K562 (cell line): ENCODE measurements around the gene METTL25B. TPM values are rescaled to one million over a fixed set of nuclear protein-coding genes. Genes with fewer than 3 reads are reported as not detected.

Source experiments
- ARHGAP35 ChIP-seq: fragments of 450-650 bp; IDR thresholded peaks from 2 replicates; pipeline ENCODE4 v1.6.1; 2018; ENCODE audit not compliant: partially characterized antibody
- DIDO1 ChIP-seq: fragments of 450-650 bp; IDR thresholded peaks from 2 replicates; pipeline ENCODE4 v1.6.1; 2016; ENCODE audit warnings: low read depth, missing biosample characterization, missing genetic modification characterization
- DNMT1 ChIP-seq: fragments of 450-650 bp; IDR thresholded peaks from 2 replicates; pipeline ENCODE4 v1.6.1; 2016; ENCODE audit warnings: antibody characterized with exemption, mild to moderate bottlenecking
- E2F5 ChIP-seq: sonication (generic); formaldehyde crosslinking; IDR thresholded peaks from 2 replicates; pipeline ENCODE4 v1.8.0; 2022; ENCODE audit warnings: mild to moderate bottlenecking, missing genetic modification reagents
- ERF ChIP-seq: fragments of 450-650 bp; formaldehyde crosslinking; IDR thresholded peaks from 2 replicates; pipeline ENCODE4 v1.4.0; 2020; ENCODE audit warnings: mild to moderate bottlenecking, mixed read lengths
- FOXP4 ChIP-seq: sonication (generic); formaldehyde crosslinking; IDR thresholded peaks from 2 replicates; pipeline ENCODE4 v1.8.0; 2022; ENCODE audit warnings: mild to moderate bottlenecking, missing genetic modification reagents, borderline replicate concordance
- GABPB2 ChIP-seq: fragments of 250-450 bp; sonication (Bioruptor Pico); conservative IDR thresholded peaks from 2 replicates; pipeline ENCODE4 v1.5.1; 2021; ENCODE audit warnings: mild to moderate bottlenecking
- KLF6 ChIP-seq: fragments of 250-450 bp; sonication (Bioruptor Pico); IDR thresholded peaks from 2 replicates; pipeline ENCODE4 v1.4.0; 2020; ENCODE audit warnings: mild to moderate bottlenecking, moderate library complexity, borderline replicate concordance
- NCOA1 ChIP-seq: fragments of 450-650 bp; IDR thresholded peaks from 2 replicates; pipeline ENCODE4 v1.6.1; 2016; ENCODE audit warnings: low read depth
- OTX1 ChIP-seq: fragments of 450-650 bp; formaldehyde crosslinking; IDR thresholded peaks from 2 replicates; pipeline ENCODE4 v1.4.0; 2022; ENCODE audit warnings: mild to moderate bottlenecking
- PHF8 ChIP-seq: fragments of 200-600 bp; sonication (generic); IDR thresholded peaks from 2 replicates; pipeline ENCODE4 v1.6.1; 2012; ENCODE audit warnings: mixed run types, mild to moderate bottlenecking, inconsistent platforms, low read length, moderate library complexity, borderline replicate concordance
- PURB ChIP-seq: sonication (generic); formaldehyde crosslinking; IDR thresholded peaks from 2 replicates; pipeline ENCODE4 v1.9.0; 2021; ENCODE audit warnings: low read depth, mild to moderate bottlenecking, missing genetic modification reagents
- RB1 ChIP-seq: fragments of 450-650 bp; IDR thresholded peaks from 2 replicates; pipeline ENCODE4 v1.6.1; 2017; ENCODE audit warnings: low read depth, mild to moderate bottlenecking
- RFX7 ChIP-seq: fragments of 250-450 bp; sonication (Bioruptor Pico); IDR thresholded peaks from 2 replicates; pipeline ENCODE4 v1.5.1; 2021; ENCODE audit warnings: mild to moderate bottlenecking
- TAF15 ChIP-seq: fragments of 200-400 bp; formaldehyde crosslinking; IDR thresholded peaks from 2 replicates; pipeline ENCODE4 v1.6.1; 2017; ENCODE audit warnings: mild to moderate bottlenecking, low read depth, low read length, moderate library complexity
- YY1 ChIP-seq, 3 experiments: IDR thresholded peaks; 2 replicates each; pipeline ENCODE4 v1.6.1; 2011; ENCODE audit warnings: low read length in 2 of 3, mild to moderate bottlenecking in 2 of 3, moderate library complexity in 2 of 3, borderline replicate concordance in 1 of 3, control low read depth in 1 of 3, low read depth in 1 of 3; ENCODE audit not compliant: insufficient read depth in 3 of 3, insufficient replicate concordance in 2 of 3, control insufficient read depth in 1 of 3, insufficient read length in 1 of 3; ENCODE audit errors: extremely low read depth in 1 of 3
- ZNF3 ChIP-seq: fragments of 250-450 bp; sonication (Bioruptor Pico); IDR thresholded peaks from 2 replicates; pipeline ENCODE4 v1.5.0; 2021; ENCODE audit warnings: mild to moderate bottlenecking, moderate library complexity
- ZNF511 ChIP-seq: sonication (generic); formaldehyde crosslinking; IDR thresholded peaks from 2 replicates; pipeline ENCODE4 v1.8.0; 2022; ENCODE audit warnings: mild to moderate bottlenecking, missing genetic modification reagents
- ZNF512 ChIP-seq: IDR thresholded peaks from 2 replicates; pipeline ENCODE4 v1.6.1; 2016; ENCODE audit warnings: missing genetic modification characterization, missing compliant biosample characterization
- ZNF740 ChIP-seq, 3 experiments: fragments of 200-800 bp in 1 of 3; sonication (Bioruptor generic) in 1 of 3; sonication (generic) in 1 of 3; formaldehyde crosslinking in 1 of 3; IDR thresholded peaks; 2 replicates each; pipeline versions ENCODE4 v1.6.1 to v1.8.0; 2016 to 2022; ENCODE audit warnings: mild to moderate bottlenecking in 2 of 3, missing compliant biosample characterization in 2 of 3, missing genetic modification characterization in 2 of 3, missing genetic modification reagents in 1 of 3
- polyA plus RNA-seq, 8 experiments: library from polyadenylated mRNA; depleted of rRNA in 4 of 8; stranded (reverse) in 5 of 8; unstranded in 3 of 8; fragments of >200 nt; fragmentation: Nextera tagmentation in 2 of 8; fragmentation: Illumina TruSeq in 1 of 8; extraction: Ambion mirVana in 2 of 8; extraction: Trizol in 1 of 8; gene quantifications; 2 replicates each; pipeline versions ENCODE4 v1.2.1 to v1.2.3, GENCODE V29; 2011 to 2014; ENCODE audit warnings: inconsistent platforms in 1 of 8, missing spikeins in 1 of 8
- total RNA-seq, 7 experiments: library from RNA; depleted of rRNA in 6 of 7; stranded (reverse); fragments of >200 nt in 6 of 7; fragmentation: Illumina TruSeq in 2 of 7; extraction: Trizol in 2 of 7; gene quantifications; 2 replicates each; pipeline versions ENCODE4 v1.2.1 to v1.2.3, GENCODE V29; 2011 to 2021; ENCODE audit warnings: low replicate concordance in 1 of 7

METTL25B gene
- total and polyA plus RNA-seq, 9 of the 15 experiments (the other 6 are each of a cell fraction or from before 2014, with no cell fraction given) = 7.7 to 48.3 (median 33.1) TPM

- TF ChIP-seq E2F5 (no peak), ZNF740 (CRISPR knock-in tag; IDR thresholded peaks at IDR 0.05) (no peak), ZNF740 (tag; IDR thresholded peaks at IDR 0.05) (peak; percentile 64 to 91), KLF6 (CRISPR knock-in tag) (peak; percentile 82), RB1 (no peak), YY1 (IDR thresholded peaks at IDR 0.05; ENCODE audit: borderline replicate concordance in 1 of 3, control insufficient read depth in 1 of 3, extremely low read depth in 1 of 3, insufficient read depth in 3 of 3, insufficient read length in 1 of 3, insufficient replicate concordance in 2 of 3, low read depth in 1 of 3, low read length in 2 of 3) (peak in 1 of 3 experiments; percentile 13), ZNF3 (CRISPR knock-in tag) (no peak), ERF (CRISPR knock-in tag) (no peak), TAF15 (no peak), FOXP4 (CRISPR knock-in tag) (peak; percentile 59; the same call in 1 of the 2 replicates), ZNF511 (CRISPR knock-in tag) (no peak), DIDO1 (tag) (no peak), RFX7 (peak; percentile 52; the same call in 1 of the 2 replicates), GABPB2 (CRISPR knock-in tag) (no peak; the same call in 1 of the 2 replicates), ZNF512 (no peak), OTX1 (no peak), NCOA1 (no peak), ARHGAP35 (no peak), PHF8 (peak; percentile 31; the same call in 1 of the 2 replicates), DNMT1 (no peak), PURB (CRISPR knock-in tag) (no peak)
Observed at GRCh38 chr1:156693848-156694689, 34.2 kb upstream of the METTL25B start (continued).
